Endodermal cell (in vitro differentiated cells): ENCODE measurements around the gene PKLR. TPM values are rescaled to one million over a fixed set of nuclear protein-coding genes. Genes with fewer than 3 reads are reported as not detected.

ENCODE experiments used
- DNase-seq: peaks from one replicate; pipeline ENCODE4 v3.0.0-alpha.2; 2017
- H3K27ac ChIP-seq: 2 replicates; pipeline ENCODE4 v1.5.1; 2013; ENCODE audit warnings: mild to moderate bottlenecking, low read depth, low read length, moderate library complexity
- H3K27me3 ChIP-seq: 2 replicates; pipeline ENCODE4 v1.6.1; 2013; ENCODE audit warnings: mild to moderate bottlenecking, low read length, moderate library complexity; ENCODE audit not compliant: insufficient read depth, control insufficient read depth, poor library complexity, severe bottlenecking
- H3K36me3 ChIP-seq: 2 replicates; pipeline ENCODE4 v1.7.0; 2013; ENCODE audit warnings: mild to moderate bottlenecking, low read length, moderate library complexity; ENCODE audit not compliant: control insufficient read depth, insufficient read depth
- H3K4me1 ChIP-seq: one replicate; pipeline ENCODE4 v1.7.0; 2013; ENCODE audit warnings: low read length; ENCODE audit not compliant: control insufficient read depth, insufficient read depth
- H3K4me3 ChIP-seq: 2 replicates; pipeline ENCODE4 v1.5.1; 2013; ENCODE audit warnings: mild to moderate bottlenecking, low read length, moderate library complexity
- H3K9ac ChIP-seq: 2 replicates; pipeline ENCODE4 v1.6.1; 2013; ENCODE audit warnings: mild to moderate bottlenecking, low read length, moderate library complexity; ENCODE audit not compliant: poor library complexity, severe bottlenecking; ENCODE audit errors: extremely low read depth
- H3K9me3 ChIP-seq: 2 replicates; pipeline ENCODE4 v1.6.1; 2013; ENCODE audit warnings: mild to moderate bottlenecking, low read length, moderate library complexity; ENCODE audit not compliant: control insufficient read depth
- H3K27ac Mint-ChIP-seq: 2 replicates; pipeline ENCODE4 v1.8.0; 2020; ENCODE audit warnings: mixed read lengths
- H3K27me3 Mint-ChIP-seq: 2 replicates; pipeline ENCODE4 v1.8.0; 2021; ENCODE audit warnings: mild to moderate bottlenecking, mixed read lengths; ENCODE audit not compliant: insufficient read depth
- H3K36me3 Mint-ChIP-seq: 2 replicates; pipeline ENCODE4 v1.8.0; 2020; ENCODE audit warnings: low read depth, mixed read lengths
- H3K4me1 Mint-ChIP-seq: 2 replicates; pipeline ENCODE4 v1.8.0; 2020; ENCODE audit warnings: mixed read lengths
- H3K4me3 Mint-ChIP-seq: 2 replicates; pipeline ENCODE4 v1.8.0; 2020; ENCODE audit warnings: mild to moderate bottlenecking, moderate library complexity, mixed read lengths
- H3K9me3 Mint-ChIP-seq: 2 replicates; pipeline ENCODE4 v1.8.0; 2020; ENCODE audit warnings: mild to moderate bottlenecking, mixed read lengths
- WGBS, 2 experiments: methylation state at CpG; one replicate each; pipeline versions ENCODE4 v1.1.5 to v1.1.7; 2013; ENCODE audit warnings: missing lambda C conversion rate in 2 of 2, mixed read lengths in 1 of 2; ENCODE audit not compliant: insufficient coverage in 1 of 2, insufficient read length in 1 of 2; 5-methylcytosine and 5-hydroxymethylcytosine counted together
- total RNA-seq, 2 donors: library from RNA; stranded (reverse); fragmentation: NEBNext Ultra II Directional in 1 of 2; extraction: Animal tissue kit (Norgen Biotek cat#: 25700) in 1 of 2; gene quantifications; 2 replicates in 1 of 2; 3 replicates in 1 of 2; pipeline ENCODE4 v1.2.1, GENCODE V29; 2021
- TF ChIP-seq, protein P1 (sequence below): fragments of 200-600 bp; sonication (generic); conservative IDR thresholded peaks from 2 replicates; pipeline ENCODE4 v1.5.0; 2021; ENCODE audit warnings: antibody characterized with exemption, mild to moderate bottlenecking

Gene PKLR
- total RNA-seq, 2 donors from 2014 or later, result 0.40 TPM; not detected in 1

DNA sequence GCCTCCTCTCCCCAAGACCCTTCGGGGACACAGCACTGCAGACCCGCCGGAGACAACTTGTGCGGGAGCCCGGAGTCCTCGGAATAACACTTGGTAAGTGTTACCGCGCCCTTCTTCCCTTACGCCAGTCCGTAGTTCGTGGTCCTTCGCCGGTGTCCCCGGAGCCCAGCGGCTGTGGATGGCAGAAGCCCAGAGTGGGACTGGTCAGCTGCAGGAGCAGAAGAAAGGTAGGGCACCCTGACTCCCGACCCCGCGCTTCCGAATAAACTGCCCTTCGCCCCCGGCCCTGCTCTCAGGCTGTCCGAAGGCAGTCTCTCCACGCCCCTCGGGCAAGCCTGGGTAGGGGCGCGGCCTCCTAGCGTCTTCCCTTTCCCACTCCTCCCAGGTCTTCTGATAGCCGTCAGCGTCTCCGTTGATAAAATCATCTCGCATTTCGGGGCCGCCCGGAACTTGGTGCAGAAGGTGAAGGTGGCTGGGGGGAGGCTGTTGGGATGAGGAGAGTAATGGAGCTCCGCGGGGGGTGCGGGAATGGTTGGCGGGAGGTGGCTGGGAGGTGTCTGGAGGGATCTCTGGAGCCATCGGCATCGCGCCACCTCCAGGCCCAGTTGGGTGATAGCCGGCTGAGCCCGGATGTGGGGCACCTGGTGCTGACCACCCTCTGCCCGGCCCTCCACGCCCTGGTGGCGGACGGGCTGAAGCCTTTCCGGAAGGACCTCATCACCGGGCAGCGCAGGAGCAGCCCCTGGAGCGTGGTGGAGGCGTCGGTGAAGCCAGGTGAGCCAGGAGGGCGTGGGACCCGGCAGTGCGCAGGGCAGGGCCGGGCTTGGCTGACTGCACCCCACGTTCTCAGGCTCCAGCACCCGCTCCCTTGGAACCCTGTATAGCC lies 23.7 kb upstream of the PKLR start:
- H3K27ac ChIP-seq, result no peak overlapping the region
- peak; percentile 94 for DNase-seq
- TF ChIP-seq, protein P1, sequence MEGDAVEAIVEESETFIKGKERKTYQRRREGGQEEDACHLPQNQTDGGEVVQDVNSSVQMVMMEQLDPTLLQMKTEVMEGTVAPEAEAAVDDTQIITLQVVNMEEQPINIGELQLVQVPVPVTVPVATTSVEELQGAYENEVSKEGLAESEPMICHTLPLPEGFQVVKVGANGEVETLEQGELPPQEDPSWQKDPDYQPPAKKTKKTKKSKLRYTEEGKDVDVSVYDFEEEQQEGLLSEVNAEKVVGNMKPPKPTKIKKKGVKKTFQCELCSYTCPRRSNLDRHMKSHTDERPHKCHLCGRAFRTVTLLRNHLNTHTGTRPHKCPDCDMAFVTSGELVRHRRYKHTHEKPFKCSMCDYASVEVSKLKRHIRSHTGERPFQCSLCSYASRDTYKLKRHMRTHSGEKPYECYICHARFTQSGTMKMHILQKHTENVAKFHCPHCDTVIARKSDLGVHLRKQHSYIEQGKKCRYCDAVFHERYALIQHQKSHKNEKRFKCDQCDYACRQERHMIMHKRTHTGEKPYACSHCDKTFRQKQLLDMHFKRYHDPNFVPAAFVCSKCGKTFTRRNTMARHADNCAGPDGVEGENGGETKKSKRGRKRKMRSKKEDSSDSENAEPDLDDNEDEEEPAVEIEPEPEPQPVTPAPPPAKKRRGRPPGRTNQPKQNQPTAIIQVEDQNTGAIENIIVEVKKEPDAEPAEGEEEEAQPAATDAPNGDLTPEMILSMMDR, result peak; percentile 80
- peak overlapping the region; percentile 97 for H3K4me3 ChIP-seq
- Mint-ChIP-seq H3K36me3 (peaks cover 27% of the 10 kb centered on the region), H3K4me3 (peak overlapping the region; percentile 90), H3K9me3 (no peaks in the 10 kb centered on the region), H3K27ac (peak overlapping the region; percentile 93), H3K27me3 (peaks cover 14% of the 10 kb centered on the region), H3K4me1 (peaks cover 31% of the 10 kb centered on the region)
- peak overlapping the region; percentile 70 for H3K9ac ChIP-seq
- 8 to 12% methylated on average over 30 to 59 of the region's 59 CpGs for WGBS, 2 experiments
- peaks cover 40% of the 10 kb centered on the region for H3K36me3 ChIP-seq
- H3K9me3 ChIP-seq, result no peaks in the 10 kb centered on the region
- peaks cover 17% of the 10 kb centered on the region for H3K4me1 ChIP-seq
- H3K27me3 ChIP-seq, result no peaks in the 10 kb centered on the region

GRCh38 chr1:155324037-155324716 lies 22.9 kb upstream of the PKLR start:
- Mint-ChIP-seq H3K4me1 (peaks cover 31% of the 10 kb centered on the region), H3K36me3 (peaks cover 26% of the 10 kb centered on the region), H3K27me3 (peaks cover 14% of the 10 kb centered on the region), H3K27ac (peak overlapping the region; percentile 84), H3K4me3 (peak overlapping the region; percentile 90), H3K9me3 (no peaks in the 10 kb centered on the region)
- H3K36me3 ChIP-seq, result peaks cover 44% of the 10 kb centered on the region
- WGBS, 2 experiments, result 0% methylated on average over 17 to 44 of the region's 44 CpGs
- TF ChIP-seq, protein P1, result no peak
- peaks cover 17% of the 10 kb centered on the region for H3K4me1 ChIP-seq
- peak overlapping the region; percentile 86 for H3K27ac ChIP-seq
- H3K27me3 ChIP-seq, result no peaks in the 10 kb centered on the region
- H3K9me3 ChIP-seq, result no peaks in the 10 kb centered on the region
- peak; percentile 97 for DNase-seq
- H3K4me3 ChIP-seq, result peak overlapping the region; percentile 97
- peak overlapping the region; percentile 70 for H3K9ac ChIP-seq

- peak overlapping the region; percentile 90 for H3K4me3 Mint-ChIP-seq
- WGBS, 2 experiments, result 0% methylated on average over 29 of the region's 29 CpGs; no CpG with 5 or more reads in 1 of the 2 experiments
- H3K9me3 Mint-ChIP-seq, result no peaks in the 10 kb centered on the region
- peak; percentile 96 for DNase-seq
- peaks cover 31% of the 10 kb centered on the region for H3K4me1 Mint-ChIP-seq
- peak overlapping the region; percentile 84 for H3K27ac Mint-ChIP-seq
- H3K36me3 Mint-ChIP-seq, result peaks cover 30% of the 10 kb centered on the region
- H3K9me3 ChIP-seq, result no peaks in the 10 kb centered on the region
- peak overlapping the region; percentile 97 for H3K4me3 ChIP-seq
- peaks cover 45% of the 10 kb centered on the region for H3K36me3 ChIP-seq
- peak overlapping the region; percentile 86 for H3K27ac ChIP-seq
- H3K4me1 ChIP-seq, result peaks cover 17% of the 10 kb centered on the region
- no peaks in the 10 kb centered on the region for H3K27me3 ChIP-seq
- H3K27me3 Mint-ChIP-seq, result peaks cover 14% of the 10 kb centered on the region
- peak overlapping the region; percentile 70 for H3K9ac ChIP-seq
- TF ChIP-seq, protein P1, result no peak
Observed at GRCh38 chr1:155323729-155324036, 22.4 kb upstream of the PKLR start.
